ENCODE results near the gene LRR1.
"Not testable (repeated sequence)": the region's sequence is repeated elsewhere in the genome, so short reads cannot be mapped to it uniquely, and the experiment has no call there.

The LRR1 gene

GRCh38 chr14:49598485-49599300, at the start of gene LRR1:
TSS of gene LRR1 (plus strand) at chr14:49598940. CDS start at chr14:49599021, 81 bp downstream.
- peak; percentile 80 for DNase-seq (ENCODE audit: low spot score)

- DNase-seq (ENCODE audit: low spot score): no peak
Measured at GRCh38 chr14:49549446-49549845, 49.3 kb upstream of the LRR1 start.

- DNase-seq (ENCODE audit: low spot score): no peak
Measured at GRCh38 chr14:49549881-49550280, 48.9 kb upstream of the LRR1 start.

- DNase-seq (ENCODE audit: low spot score): no peak
Measured at GRCh38 chr14:49550286-49551184, 48.2 kb upstream of the LRR1 start.

GRCh38 chr14:49551569-49551968, 47.2 kb upstream of the LRR1 start:
- DNase-seq (ENCODE audit: low spot score): no peak

GRCh38 chr14:49553106-49553505, 45.6 kb upstream of the LRR1 start:
- no peak for DNase-seq (ENCODE audit: low spot score)

- no peak for DNase-seq (ENCODE audit: low spot score)
Measured at GRCh38 chr14:49553892-49554291, 44.8 kb upstream of the LRR1 start.

GRCh38 chr14:49559979-49560768, 38.6 kb upstream of the LRR1 start:
- DNase-seq (ENCODE audit: low spot score): no peak

- DNase-seq (ENCODE audit: low spot score): no peak
Measured at GRCh38 chr14:49566714-49567113, 32.0 kb upstream of the LRR1 start.

GRCh38 chr14:49569281-49569680, 29.5 kb upstream of the LRR1 start:
- no peak for DNase-seq (ENCODE audit: low spot score)

GRCh38 chr14:49574038-49574437, 24.7 kb upstream of the LRR1 start:
- no peak for DNase-seq (ENCODE audit: low spot score)

- DNase-seq (ENCODE audit: low spot score): no peak
Measured at GRCh38 chr14:49578141-49578540, 20.6 kb upstream of the LRR1 start.

- no peak for DNase-seq (ENCODE audit: low spot score)
Measured at GRCh38 chr14:49579841-49580240, 18.9 kb upstream of the LRR1 start.

GRCh38 chr14:49581209-49582112, 17.3 kb upstream of the LRR1 start:
- DNase-seq (ENCODE audit: low spot score): no peak

GRCh38 chr14:49582113-49582977, 16.4 kb upstream of the LRR1 start:
- DNase-seq (ENCODE audit: low spot score): no peak

- no peak for DNase-seq (ENCODE audit: low spot score)
Measured at GRCh38 chr14:49583629-49584028, 15.1 kb upstream of the LRR1 start.

- DNase-seq (ENCODE audit: low spot score): no peak
Measured at GRCh38 chr14:49584058-49584457, 14.7 kb upstream of the LRR1 start.

GRCh38 chr14:49584981-49585640, 13.6 kb upstream of the LRR1 start:
- DNase-seq (ENCODE audit: low spot score): not testable (repeated sequence)

GRCh38 chr14:49585803-49586672, 12.7 kb upstream of the LRR1 start, which contains the start of gene RPS29:
TSS of gene RPS29 (minus strand) at chr14:49586380. CDS start at chr14:49586346, 34 bp downstream.
- DNase-seq (ENCODE audit: low spot score): peak; percentile 98

All from kidney capillary endothelial cell (primary cell).